DND-41 (cell line): ENCODE results near the gene SETDB2.

Experiments
- ATAC-seq: fragments of 200-7000 bp; cut with Tn5 transposase; 3 replicates; pipeline ENCODE4 v1.9.1; 2021; ENCODE audit warnings: low read depth; ENCODE audit not compliant: insufficient read depth
- DNase-seq: peaks from one replicate; pipeline ENCODE4 v3.0.0-alpha.2; 2020
- H2AFZ ChIP-seq: 2 replicates; pipeline ENCODE4 v1.6.0; 2012; ENCODE audit warnings: low read depth, low read length
- H3K27ac ChIP-seq: 2 replicates; pipeline ENCODE4 v1.5.1; 2012; ENCODE audit warnings: low read length, inconsistent platforms
- H3K27me3 ChIP-seq: fragments of 200-600 bp; sonication (generic); 2 replicates; pipeline ENCODE4 v1.6.0; 2012; ENCODE audit warnings: low read length, mild to moderate bottlenecking, inconsistent platforms; ENCODE audit not compliant: insufficient read depth, poor library complexity
- H3K36me3 ChIP-seq: 2 replicates; pipeline ENCODE4 v1.5.1; 2012; ENCODE audit warnings: low read length, inconsistent platforms; ENCODE audit not compliant: insufficient read depth
- H3K4me1 ChIP-seq: 2 replicates; pipeline ENCODE4 v1.5.1; 2012; ENCODE audit warnings: mild to moderate bottlenecking, low read length; ENCODE audit not compliant: insufficient read depth
- H3K4me2 ChIP-seq: 2 replicates; pipeline ENCODE4 v1.6.0; 2012; ENCODE audit warnings: mild to moderate bottlenecking, moderate library complexity, low read length, inconsistent platforms; ENCODE audit not compliant: insufficient read depth
- H3K4me3 ChIP-seq, 2 experiments: fragments of 200-600 bp in 1 of 2; shearing (Covaris generic) in 1 of 2; 2 replicates each; pipeline ENCODE4 v1.5.1; 2012 to 2016; ENCODE audit warnings: inconsistent platforms in 2 of 2, low read length in 2 of 2, mild to moderate bottlenecking in 2 of 2, low read depth in 1 of 2, moderate library complexity in 1 of 2
- H3K79me2 ChIP-seq: 2 replicates; pipeline ENCODE4 v1.6.0; 2012; ENCODE audit warnings: low read length, inconsistent platforms; ENCODE audit not compliant: insufficient read depth
- H3K9ac ChIP-seq: 2 replicates; pipeline ENCODE4 v1.6.0; 2012; ENCODE audit warnings: low read depth, mild to moderate bottlenecking, inconsistent platforms, low read length, moderate library complexity
- H3K9me3 ChIP-seq: 2 replicates; pipeline ENCODE4 v1.5.1; 2012; ENCODE audit warnings: low read length, moderate library complexity, mild to moderate bottlenecking, inconsistent platforms; ENCODE audit not compliant: insufficient read depth, severe bottlenecking
- H4K20me1 ChIP-seq: 2 replicates; pipeline ENCODE4 v1.6.0; 2012; ENCODE audit warnings: low read length; ENCODE audit not compliant: insufficient read depth
- EZH2 ChIP-seq: IDR thresholded peaks from 3 replicates; pipeline ENCODE4 v1.6.1; 2012; ENCODE audit warnings: borderline replicate concordance, low read depth, mild to moderate bottlenecking, moderate library complexity, low read length, inconsistent platforms; ENCODE audit not compliant: severe bottlenecking
- TF ChIP-seq, protein P1 (sequence below): IDR thresholded peaks from 2 replicates; pipeline ENCODE4 v1.5.1; 2012; ENCODE audit warnings: borderline replicate concordance, low read length, moderate library complexity, mild to moderate bottlenecking; ENCODE audit not compliant: poor library complexity, severe bottlenecking; ENCODE audit errors: extremely low read depth

Gene SETDB2

DNA sequence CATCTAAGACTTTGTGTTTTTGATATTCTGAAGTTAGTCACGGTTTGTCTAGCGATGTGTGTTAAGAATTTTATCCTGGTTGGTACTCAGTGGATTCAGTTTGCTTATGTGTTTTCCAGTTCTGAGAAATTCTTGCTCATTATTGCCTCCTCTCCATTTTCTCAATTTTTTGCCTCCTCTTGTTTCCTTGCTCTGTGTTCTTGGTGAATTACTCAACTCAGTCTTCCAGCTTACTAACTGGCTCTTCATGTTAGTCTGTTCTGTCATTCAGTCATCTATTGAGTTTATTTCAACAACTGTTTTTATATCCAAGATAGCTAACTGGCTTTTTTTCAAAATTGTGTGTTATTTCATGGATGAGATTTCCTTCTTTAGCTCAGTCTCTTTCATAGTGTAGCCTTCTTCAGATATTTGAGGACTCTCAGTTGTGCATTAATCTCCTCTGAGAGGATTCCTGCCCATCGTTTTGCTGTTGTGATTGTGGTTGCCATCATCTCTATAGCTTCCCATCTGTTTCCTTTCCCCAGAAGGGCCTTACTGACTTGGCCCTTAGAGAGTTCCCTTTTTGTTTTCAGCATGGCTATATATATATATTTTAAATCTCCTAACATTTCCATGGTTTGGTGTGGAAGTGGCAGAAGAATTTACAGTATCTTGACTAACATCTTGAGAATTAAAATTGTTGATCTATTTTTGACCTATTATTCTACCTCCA, 6.2 kb downstream of the SETDB2 start:
- no peaks in the 10 kb centered on the region for H3K36me3 ChIP-seq
- ATAC-seq (no peak), DNase-seq (no peak)
- H3K27ac ChIP-seq: no peak overlapping the region
- no peak overlapping the region for H3K4me2 ChIP-seq
- no peaks in the 10 kb centered on the region for H3K27me3 ChIP-seq
- H3K4me3 ChIP-seq: no peak overlapping the region
- no peaks in the 10 kb centered on the region for H4K20me1 ChIP-seq
- H3K79me2 ChIP-seq: peaks cover 36% of the 10 kb centered on the region
- H3K9me3 ChIP-seq: no peaks in the 10 kb centered on the region
- no peak overlapping the region for H3K9ac ChIP-seq
- peaks cover 48% of the 10 kb centered on the region for H3K4me1 ChIP-seq
- TF ChIP-seq, protein P1, sequence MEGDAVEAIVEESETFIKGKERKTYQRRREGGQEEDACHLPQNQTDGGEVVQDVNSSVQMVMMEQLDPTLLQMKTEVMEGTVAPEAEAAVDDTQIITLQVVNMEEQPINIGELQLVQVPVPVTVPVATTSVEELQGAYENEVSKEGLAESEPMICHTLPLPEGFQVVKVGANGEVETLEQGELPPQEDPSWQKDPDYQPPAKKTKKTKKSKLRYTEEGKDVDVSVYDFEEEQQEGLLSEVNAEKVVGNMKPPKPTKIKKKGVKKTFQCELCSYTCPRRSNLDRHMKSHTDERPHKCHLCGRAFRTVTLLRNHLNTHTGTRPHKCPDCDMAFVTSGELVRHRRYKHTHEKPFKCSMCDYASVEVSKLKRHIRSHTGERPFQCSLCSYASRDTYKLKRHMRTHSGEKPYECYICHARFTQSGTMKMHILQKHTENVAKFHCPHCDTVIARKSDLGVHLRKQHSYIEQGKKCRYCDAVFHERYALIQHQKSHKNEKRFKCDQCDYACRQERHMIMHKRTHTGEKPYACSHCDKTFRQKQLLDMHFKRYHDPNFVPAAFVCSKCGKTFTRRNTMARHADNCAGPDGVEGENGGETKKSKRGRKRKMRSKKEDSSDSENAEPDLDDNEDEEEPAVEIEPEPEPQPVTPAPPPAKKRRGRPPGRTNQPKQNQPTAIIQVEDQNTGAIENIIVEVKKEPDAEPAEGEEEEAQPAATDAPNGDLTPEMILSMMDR: no peak
- TF ChIP-seq EZH2: no peak
- no peak overlapping the region for H2AFZ ChIP-seq

DNA sequence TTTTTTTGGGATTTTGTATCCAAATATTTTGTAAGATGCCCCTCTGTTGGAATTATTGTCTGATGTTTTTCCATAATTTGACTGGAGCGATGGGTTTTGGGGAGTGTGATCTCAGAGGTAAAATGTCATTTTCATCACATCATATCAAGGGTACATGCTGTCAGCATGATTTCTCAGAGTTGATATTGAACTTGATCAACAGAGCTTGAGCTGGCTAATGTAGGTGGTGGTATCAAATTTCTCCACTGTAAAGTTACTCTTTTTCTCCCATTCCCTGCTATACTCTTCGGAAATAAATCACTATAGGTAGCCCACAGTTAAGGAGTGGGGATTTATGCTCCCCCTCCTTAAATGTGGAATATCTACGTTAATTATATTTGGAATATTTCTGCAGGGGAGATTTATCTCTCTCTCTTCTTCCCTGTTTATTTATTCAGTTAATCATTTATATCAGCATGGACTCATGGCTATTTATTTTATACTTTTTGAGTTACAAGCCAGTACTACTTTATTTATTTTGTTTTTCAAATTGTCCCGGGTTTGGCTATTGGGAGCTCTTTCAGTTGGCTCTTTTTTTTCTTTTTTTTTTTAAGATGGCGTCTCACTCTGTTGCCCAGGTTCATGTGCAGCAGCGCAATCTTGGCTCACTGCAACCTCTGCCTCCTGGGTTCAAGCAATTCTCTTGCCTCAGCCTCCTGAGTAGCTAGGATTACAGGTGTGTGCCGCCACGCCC, 8.8 kb downstream of the SETDB2 start:
- Histone ChIP-seq H3K9ac (no peak overlapping the region), H3K4me1 (peaks cover 22% of the 10 kb centered on the region), H3K9me3 (no peaks in the 10 kb centered on the region), H3K27ac (no peak overlapping the region), H3K27me3 (no peaks in the 10 kb centered on the region), H2AFZ (no peak overlapping the region), H3K36me3 (no peaks in the 10 kb centered on the region), H3K4me2 (no peak overlapping the region), H4K20me1 (no peaks in the 10 kb centered on the region), H3K79me2 (peaks cover 13% of the 10 kb centered on the region), H3K4me3 (no peak overlapping the region)
- TF ChIP-seq, protein P1: no peak
- no peak for TF ChIP-seq EZH2
- no peak for DNase-seq
- ATAC-seq: no peak

DNA sequence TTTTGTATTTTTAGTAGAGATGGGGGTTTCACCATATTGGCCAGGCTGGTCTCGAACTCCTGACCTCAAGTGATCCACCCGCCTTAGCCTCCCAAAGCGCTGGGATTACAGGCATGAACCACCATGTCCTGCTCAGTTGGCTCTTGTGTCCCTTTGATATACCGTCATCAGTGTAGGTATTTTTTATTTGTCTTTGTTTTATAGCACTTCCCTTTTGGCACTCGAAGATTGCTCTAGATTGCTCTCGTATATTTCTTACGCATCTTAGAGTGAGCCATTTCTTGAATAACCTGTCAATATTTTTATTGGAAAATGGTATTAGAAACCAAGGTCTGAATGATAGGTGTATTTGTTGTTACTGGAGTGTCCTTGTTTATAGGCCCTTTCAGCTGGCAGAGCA, 9.4 kb downstream of the SETDB2 start:
- Histone ChIP-seq H3K27ac (no peak overlapping the region), H3K4me3 (no peak overlapping the region), H3K9ac (no peak overlapping the region), H2AFZ (no peak overlapping the region), H3K4me2 (no peak overlapping the region), H3K9me3 (no peaks in the 10 kb centered on the region), H3K36me3 (no peaks in the 10 kb centered on the region), H3K4me1 (peaks cover 20% of the 10 kb centered on the region), H3K27me3 (no peaks in the 10 kb centered on the region), H3K79me2 (peaks cover 7% of the 10 kb centered on the region; the same call in 1 of the 2 replicates), H4K20me1 (no peaks in the 10 kb centered on the region)
- no peak for ATAC-seq
- TF ChIP-seq, protein P1: no peak
- no peak for TF ChIP-seq EZH2
- DNase-seq: no peak
